Activated naive CD4-positive, alpha-beta T cell treated with anti-CD3 and anti-CD28 coated beads, Interleukin-2, amount 50 U/mL, for 72 hours (primary cell): ENCODE data around the gene PKD1. TPM values are rescaled to one million over a fixed set of nuclear protein-coding genes. Genes with fewer than 3 reads are reported as not detected.
"Not testable (repeated sequence)": the region's sequence is repeated elsewhere in the genome, so short reads cannot be mapped to it uniquely, and the experiment has no call there.

Source experiments
- ATAC-seq, 2 donors: fragments of 150-1000 bp; cut with Tn5 transposase; 2 replicates each; pipeline ENCODE4 v1.10.0; 2021; ENCODE audit warnings: mild to moderate bottlenecking in 2 of 2, moderate library complexity in 2 of 2
- DNase-seq, 2 donors: peaks; one replicate each; pipeline ENCODE4 v3.0.0; 2021 to 2022; ENCODE audit warnings: low spot score in 2 of 2
- H3K27ac Mint-ChIP-seq, 2 donors: one replicate each; pipeline ENCODE4 v1.8.0; 2022; ENCODE audit warnings: mild to moderate bottlenecking in 2 of 2, mixed read lengths in 2 of 2
- H3K36me3 Mint-ChIP-seq, 2 donors: one replicate each; pipeline ENCODE4 v1.8.0; 2022; ENCODE audit warnings: mixed read lengths in 2 of 2
- H3K9me3 Mint-ChIP-seq, 2 donors: one replicate each; pipeline ENCODE4 v1.8.0; 2022; ENCODE audit warnings: mixed read lengths in 2 of 2
- total RNA-seq, 2 donors: library from RNA; stranded (reverse); gene quantifications; one replicate each; pipeline ENCODE4 v1.2.3, GENCODE V29; 2022

Gene PKD1
- total RNA-seq, 2 donors from 2014 or later = 77.0 to 87.6 TPM

GRCh38 chr16:2122934-2123683 is 12.6 kb downstream of the PKD1 start:
- H3K27ac Mint-ChIP-seq, H3K9me3 Mint-ChIP-seq, ATAC-seq, DNase-seq, H3K36me3 Mint-ChIP-seq: not testable (repeated sequence)

GRCh38 chr16:2122429-2122828 is 13.3 kb downstream of the PKD1 start:
- H3K36me3 Mint-ChIP-seq = no peaks in the 10 kb centered on the region
- H3K9me3 Mint-ChIP-seq = no peaks in the 10 kb centered on the region
- no peak overlapping the region for H3K27ac Mint-ChIP-seq
- DNase-seq (no peak), ATAC-seq (no peak)

- Mint-ChIP-seq H3K27ac (no peak overlapping the region), H3K36me3 (no peaks in the 10 kb centered on the region), H3K9me3 (no peaks in the 10 kb centered on the region)
- ATAC-seq = no peak
- DNase-seq = no peak
Observed at GRCh38 chr16:2121853-2122252, 13.8 kb downstream of the PKD1 start.

GRCh38 chr16:2121325-2121724 is 14.4 kb downstream of the PKD1 start:
- not testable (repeated sequence) for H3K36me3 Mint-ChIP-seq, DNase-seq, H3K9me3 Mint-ChIP-seq, H3K27ac Mint-ChIP-seq
- peak; percentile 59 to 71 for ATAC-seq

- DNase-seq, H3K36me3 Mint-ChIP-seq, H3K9me3 Mint-ChIP-seq, H3K27ac Mint-ChIP-seq, ATAC-seq: not testable (repeated sequence)
Observed at GRCh38 chr16:2117960-2118722, 17.6 kb downstream of the PKD1 start.

- H3K9me3 Mint-ChIP-seq, ATAC-seq, H3K27ac Mint-ChIP-seq, H3K36me3 Mint-ChIP-seq, DNase-seq: not testable (repeated sequence)
Observed at GRCh38 chr16:2117341-2117740, 18.4 kb downstream of the PKD1 start.

- not testable (repeated sequence) for H3K27ac Mint-ChIP-seq, H3K9me3 Mint-ChIP-seq, H3K36me3 Mint-ChIP-seq, ATAC-seq, DNase-seq
Observed at GRCh38 chr16:2116428-2116827, 19.3 kb downstream of the PKD1 start.

GRCh38 chr16:2115591-2115973 is 20.1 kb downstream of the PKD1 start:
- Mint-ChIP-seq H3K27ac (no peak overlapping the region), H3K9me3 (no peaks in the 10 kb centered on the region), H3K36me3 (no peaks in the 10 kb centered on the region)
- no peak for ATAC-seq
- DNase-seq = no peak

GRCh38 chr16:2114885-2115590 is 20.7 kb downstream of the PKD1 start:
- H3K27ac Mint-ChIP-seq, ATAC-seq, H3K36me3 Mint-ChIP-seq, H3K9me3 Mint-ChIP-seq, DNase-seq: not testable (repeated sequence)

- H3K27ac Mint-ChIP-seq, ATAC-seq, H3K9me3 Mint-ChIP-seq, H3K36me3 Mint-ChIP-seq, DNase-seq: not testable (repeated sequence)
Observed at GRCh38 chr16:2114225-2114624, 21.5 kb downstream of the PKD1 start.

- DNase-seq, H3K27ac Mint-ChIP-seq, ATAC-seq, H3K9me3 Mint-ChIP-seq, H3K36me3 Mint-ChIP-seq: not testable (repeated sequence)
Observed at GRCh38 chr16:2112539-2113106, 23.1 kb downstream of the PKD1 start.

GRCh38 chr16:2111412-2112335 is 24.0 kb downstream of the PKD1 start:
- DNase-seq, H3K9me3 Mint-ChIP-seq, H3K27ac Mint-ChIP-seq, ATAC-seq, H3K36me3 Mint-ChIP-seq: not testable (repeated sequence)

- not testable (repeated sequence) for H3K27ac Mint-ChIP-seq, H3K36me3 Mint-ChIP-seq, DNase-seq, H3K9me3 Mint-ChIP-seq, ATAC-seq
Observed at GRCh38 chr16:2111009-2111353, 24.7 kb downstream of the PKD1 start.

- not testable (repeated sequence) for DNase-seq, H3K27ac Mint-ChIP-seq, H3K36me3 Mint-ChIP-seq, ATAC-seq, H3K9me3 Mint-ChIP-seq
Observed at GRCh38 chr16:2110332-2111008, 25.2 kb downstream of the PKD1 start.

GRCh38 chr16:2109872-2110271 is 25.8 kb downstream of the PKD1 start:
- not testable (repeated sequence) for H3K27ac Mint-ChIP-seq

GRCh38 chr16:2109271-2109580 is 26.5 kb downstream of the PKD1 start:
- H3K9me3 Mint-ChIP-seq, H3K36me3 Mint-ChIP-seq, DNase-seq, H3K27ac Mint-ChIP-seq, ATAC-seq: not testable (repeated sequence)

More at GRCh38 chr16:2109872-2110271, 25.8 kb downstream of the PKD1 start:
- ATAC-seq, DNase-seq, H3K9me3 Mint-ChIP-seq, H3K36me3 Mint-ChIP-seq: not testable (repeated sequence)
